Prostate gland (tissue), 2 donors: ENCODE measurements around the gene PILRB. TPM values are rescaled to one million over a fixed set of nuclear protein-coding genes. Genes with fewer than 3 reads are reported as not detected.
"Not testable (repeated sequence)": the region's sequence is repeated elsewhere in the genome, so short reads cannot be mapped to it uniquely, and the experiment has no call there.

ENCODE experiments used
- DNase-seq: peaks from one replicate; pipeline ENCODE4 v3.0.0-alpha.2; 2019; ENCODE audit warnings: low spot score
- H3K27ac ChIP-seq, 2 donors: fragments of 200-600 bp; sonication (generic); 2 replicates each; pipeline ENCODE4 v1.5.1; 2017 to 2019
- H3K27me3 ChIP-seq: fragments of 200-600 bp; sonication (generic); replicated peaks from 2 replicates; pipeline ENCODE4 v1.5.1; 2019; ENCODE audit not compliant: insufficient read depth
- H3K36me3 ChIP-seq, 2 donors: fragments of 200-600 bp; sonication (generic); 1 replicate in 1 of 2; 2 replicates in 1 of 2; pipeline versions ENCODE4 v1.5.1 to v1.8.1; 2017 to 2019
- H3K4me1 ChIP-seq: fragments of 200-600 bp; sonication (generic); replicated peaks from 2 replicates; pipeline ENCODE4 v1.5.1; 2019
- H3K4me3 ChIP-seq, 2 donors: fragments of 200-600 bp; sonication (generic); 2 replicates each; pipeline ENCODE4 v1.5.1; 2017 to 2019
- H3K9me3 ChIP-seq: fragments of 200-600 bp; sonication (generic); 2 replicates; pipeline ENCODE4 v1.5.1; 2017
- POLR2A ChIP-seq: fragments of 450-650 bp; IDR thresholded peaks from one replicate; pipeline ENCODE4 v1.6.1; 2016; ENCODE audit warnings: antibody characterized with exemption, mild to moderate bottlenecking
- POLR2AphosphoS5 ChIP-seq: sonication (generic); formaldehyde crosslinking; IDR thresholded peaks from one replicate; pipeline ENCODE4 v1.6.1; 2017; ENCODE audit warnings: antibody characterized with exemption
- WGBS: methylation state at CpG from one replicate; pipeline ENCODE4 v1.1.5; 2018; 5-methylcytosine and 5-hydroxymethylcytosine counted together
- intact Hi-C: fragments of 100-400 bp; cut with DNase I; formaldehyde crosslinking; loops from one replicate; pipeline ENCODE4 v1.14.2; 2022
- total RNA-seq, 2 donors: library from RNA; depleted of rRNA; stranded (reverse); fragments of >200 nt; gene quantifications; one replicate each; pipeline ENCODE4 v1.1.0, GENCODE V29; 2016
- TF ChIP-seq, protein P1 (sequence below), 4 experiments: fragments of 200-600 bp in 2 of 4; fragments of 450-650 bp in 2 of 4; sonication (generic) in 2 of 4; IDR thresholded peaks; 1 replicate in 3 of 4; 2 replicates in 1 of 4; pipeline ENCODE4 v1.5.1; 2016 to 2019; ENCODE audit warnings: antibody characterized with exemption in 4 of 4, mild to moderate bottlenecking in 2 of 4, moderate library complexity in 2 of 4

Gene PILRB
- total RNA-seq, 2 donors from 2014 or later, result 72.4 to 120 TPM

DNA sequence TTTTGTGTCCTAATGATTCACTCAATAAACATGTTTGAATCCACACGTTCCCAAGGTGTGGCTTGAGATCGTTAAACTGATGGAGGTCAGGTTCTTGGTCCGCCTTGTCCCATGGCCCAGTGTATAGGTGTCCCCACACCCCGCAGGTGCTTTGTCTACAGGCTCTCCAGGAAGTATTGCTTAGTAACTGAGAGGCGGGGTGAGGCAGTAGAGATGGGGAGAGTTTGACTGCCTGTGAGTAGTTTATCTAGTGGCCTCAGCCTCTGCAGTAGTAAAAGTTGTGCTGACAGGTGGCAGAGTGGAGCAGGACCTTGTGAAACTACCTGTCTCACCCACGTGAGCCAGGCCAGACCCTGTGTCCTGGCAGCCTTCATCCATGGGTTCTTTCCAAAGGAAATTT is 16.6 kb upstream of the PILRB start:
- H3K27me3 ChIP-seq, H3K27ac ChIP-seq, H3K4me1 ChIP-seq, H3K4me3 ChIP-seq, H3K36me3 ChIP-seq, H3K9me3 ChIP-seq: not testable (repeated sequence)
- peak; percentile 23 for TF ChIP-seq POLR2AphosphoS5
- 63% methylated on average over 6 of the region's 6 CpGs for WGBS
- intact Hi-C loops, result loop anchor here (10.0 kb wide), 1 partner anchor 216 kb away; the partner anchor contains the start of gene MBLAC1
- peak; percentile 38 for DNase-seq

DNA sequence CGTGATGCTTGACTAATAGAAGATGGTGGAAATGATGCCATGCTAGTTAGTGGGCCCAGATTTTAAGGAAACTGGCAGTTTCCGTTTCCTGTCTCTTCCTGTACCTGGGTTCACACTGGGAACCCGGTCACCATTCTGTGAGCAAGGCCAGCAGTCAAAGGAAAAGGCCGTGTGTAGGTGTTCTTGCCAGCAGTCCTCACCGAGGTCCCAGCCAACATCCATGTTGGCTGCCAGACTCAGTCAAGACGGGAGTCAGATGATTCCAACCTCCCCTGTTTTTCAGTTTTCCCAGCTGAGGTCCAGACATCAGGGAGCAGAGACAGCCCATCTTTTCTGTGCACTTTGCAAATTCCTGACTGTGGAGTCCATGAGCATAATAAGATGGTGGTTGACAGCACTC is 15.2 kb upstream of the PILRB start:
- no peak for DNase-seq
- Histone ChIP-seq H3K36me3 (peaks cover 0 to 7% of the 10 kb centered on the region in 2 donors), H3K4me1 (peaks cover 3% of the 10 kb centered on the region), H3K4me3 (no peak overlapping the region), H3K27ac (no peak overlapping the region), H3K27me3 (no peaks in the 10 kb centered on the region), H3K9me3 (no peaks in the 10 kb centered on the region)
- 68% methylated on average over 6 of the region's 6 CpGs for WGBS
- TF ChIP-seq POLR2AphosphoS5, result no peak
- TF ChIP-seq POLR2A, result no peak
- TF ChIP-seq, protein P1, sequence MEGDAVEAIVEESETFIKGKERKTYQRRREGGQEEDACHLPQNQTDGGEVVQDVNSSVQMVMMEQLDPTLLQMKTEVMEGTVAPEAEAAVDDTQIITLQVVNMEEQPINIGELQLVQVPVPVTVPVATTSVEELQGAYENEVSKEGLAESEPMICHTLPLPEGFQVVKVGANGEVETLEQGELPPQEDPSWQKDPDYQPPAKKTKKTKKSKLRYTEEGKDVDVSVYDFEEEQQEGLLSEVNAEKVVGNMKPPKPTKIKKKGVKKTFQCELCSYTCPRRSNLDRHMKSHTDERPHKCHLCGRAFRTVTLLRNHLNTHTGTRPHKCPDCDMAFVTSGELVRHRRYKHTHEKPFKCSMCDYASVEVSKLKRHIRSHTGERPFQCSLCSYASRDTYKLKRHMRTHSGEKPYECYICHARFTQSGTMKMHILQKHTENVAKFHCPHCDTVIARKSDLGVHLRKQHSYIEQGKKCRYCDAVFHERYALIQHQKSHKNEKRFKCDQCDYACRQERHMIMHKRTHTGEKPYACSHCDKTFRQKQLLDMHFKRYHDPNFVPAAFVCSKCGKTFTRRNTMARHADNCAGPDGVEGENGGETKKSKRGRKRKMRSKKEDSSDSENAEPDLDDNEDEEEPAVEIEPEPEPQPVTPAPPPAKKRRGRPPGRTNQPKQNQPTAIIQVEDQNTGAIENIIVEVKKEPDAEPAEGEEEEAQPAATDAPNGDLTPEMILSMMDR (IDR thresholded peaks at IDR 0.05), result no peak
- intact Hi-C loops, result loop anchor here (10.0 kb wide), 1 partner anchor 218 kb away; the partner anchor contains the start of gene MBLAC1

DNA sequence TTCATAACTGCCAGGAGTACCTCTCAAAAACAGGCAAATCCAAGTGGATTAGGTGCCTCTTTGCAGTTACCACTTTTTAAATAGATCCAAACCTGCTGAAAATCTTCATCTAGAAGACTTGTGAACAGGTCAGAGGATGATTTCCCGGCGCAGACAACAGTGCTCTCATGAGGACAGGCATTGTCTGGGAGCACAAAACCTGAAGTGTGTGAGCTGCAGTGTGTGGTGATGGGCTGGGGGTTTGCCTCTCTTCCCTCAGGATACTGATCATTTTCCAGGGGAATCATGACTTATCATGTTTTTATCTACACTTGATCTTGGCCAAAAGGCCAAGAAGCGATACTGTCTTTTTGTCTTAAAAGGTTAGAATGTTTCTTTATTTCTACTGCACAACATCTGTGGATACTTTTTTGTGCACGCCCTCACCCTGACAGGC is 13.8 kb upstream of the PILRB start:
- not testable (repeated sequence) for H3K4me3 ChIP-seq, H3K27me3 ChIP-seq, H3K27ac ChIP-seq, H3K9me3 ChIP-seq, DNase-seq, H3K4me1 ChIP-seq, H3K36me3 ChIP-seq
- intact Hi-C loops, result loop anchor here (10.0 kb wide), 1 partner anchor 219 kb away; the partner anchor contains the start of gene MBLAC1
- 82% methylated on average over 3 of the region's 4 CpGs for WGBS

DNA sequence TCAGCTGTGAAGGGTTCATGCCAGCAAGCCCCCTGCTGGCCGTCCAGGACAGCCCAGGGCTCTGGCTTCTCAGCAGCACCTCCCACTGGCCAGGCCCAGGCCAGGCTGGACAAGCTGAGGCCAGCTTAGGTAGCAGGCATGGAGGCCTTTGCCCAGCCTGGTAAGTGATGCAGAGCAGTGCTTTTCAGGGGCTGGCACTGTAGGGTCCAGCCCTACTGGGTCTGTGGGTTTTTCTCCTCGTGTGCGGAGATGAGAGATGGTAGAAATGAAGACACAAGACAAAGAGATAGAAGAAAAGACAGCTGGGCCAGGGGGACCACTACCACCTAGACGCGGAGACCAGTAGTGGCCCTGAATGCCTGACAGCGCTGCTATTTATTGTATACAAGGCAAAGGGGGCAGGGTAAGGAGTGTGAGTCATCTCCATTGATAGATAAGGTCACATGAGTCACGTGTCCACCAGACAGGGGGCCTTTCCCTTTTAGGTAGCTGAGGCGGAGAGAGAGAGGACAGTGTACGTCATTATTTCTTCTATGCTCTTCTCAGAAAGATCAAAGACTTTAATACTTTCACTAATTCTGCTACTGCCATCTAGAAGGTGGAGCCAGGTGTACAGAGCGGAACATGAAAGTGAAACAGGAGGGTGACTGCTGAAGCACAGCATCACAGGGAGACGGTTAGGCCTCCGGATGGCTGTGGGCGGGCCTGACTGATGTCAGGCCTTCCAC is 13.2 kb upstream of the PILRB start:
- not testable (repeated sequence) for H3K4me3 ChIP-seq, H3K4me1 ChIP-seq, H3K36me3 ChIP-seq, H3K27me3 ChIP-seq, H3K9me3 ChIP-seq, DNase-seq
- peak overlapping the region; percentile 10 to 19 for H3K27ac ChIP-seq
- intact Hi-C loops, result loop anchor here (10.0 kb wide), 1 partner anchor 220 kb away; the partner anchor contains the start of gene MBLAC1
- 78% methylated on average over 9 of the region's 13 CpGs for WGBS

DNA sequence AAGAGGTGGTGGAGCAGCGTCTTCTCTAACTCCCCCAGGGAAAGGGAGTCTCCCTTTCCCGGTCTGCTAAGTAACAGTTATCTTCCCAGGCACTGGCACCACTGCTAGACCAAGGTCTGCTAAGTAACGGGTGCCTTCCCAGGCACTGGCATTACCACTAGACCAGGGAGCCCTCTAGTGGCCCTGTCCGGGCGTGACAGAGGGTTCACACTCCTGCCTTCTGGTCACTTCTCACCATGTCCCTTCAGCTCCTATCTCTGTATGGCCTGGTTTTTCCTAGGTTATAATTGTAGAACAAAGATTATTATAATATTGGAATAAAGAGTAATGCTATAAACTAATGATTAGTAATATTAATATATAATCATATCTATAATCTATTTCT is 12.6 kb upstream of the PILRB start:
- WGBS, result 0% methylated on average over 3 of the region's 5 CpGs
- H3K4me1 ChIP-seq, H3K36me3 ChIP-seq, H3K27ac ChIP-seq, H3K27me3 ChIP-seq, H3K9me3 ChIP-seq, H3K4me3 ChIP-seq: not testable (repeated sequence)
- peak; percentile 57 for DNase-seq
- intact Hi-C loops, result loop anchor here (10.0 kb wide), 1 partner anchor 220 kb away; the partner anchor contains the start of gene MBLAC1
- TF ChIP-seq, protein P1 (IDR thresholded peaks at IDR 0.05), result peak in 2 of 4 experiments; percentile 45

DNA sequence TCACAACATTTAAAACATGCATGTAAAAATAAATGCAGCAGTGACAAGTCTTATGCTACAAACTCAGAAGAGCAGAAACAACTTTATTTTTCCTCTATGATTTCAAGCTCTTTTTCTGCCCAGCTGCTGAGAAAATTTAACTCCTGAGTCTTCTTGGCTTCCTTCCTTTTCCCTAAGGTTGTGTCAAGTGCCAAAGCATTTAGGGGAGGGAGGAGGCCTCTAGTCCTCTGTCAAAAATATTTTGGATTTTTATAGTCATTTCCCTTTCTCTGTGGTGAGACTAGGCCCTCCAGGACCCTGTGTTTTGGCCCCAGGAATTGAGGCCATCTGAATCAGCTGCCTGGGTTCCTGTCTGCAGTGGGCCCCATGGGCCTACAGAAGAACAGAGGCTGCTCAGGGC is 11.0 kb upstream of the PILRB start:
- TF ChIP-seq POLR2AphosphoS5, result no peak
- no peak for TF ChIP-seq POLR2A
- TF ChIP-seq, protein P1 (IDR thresholded peaks at IDR 0.05), result no peak
- peaks cover 0 to 7% of the 10 kb centered on the region in 2 donors for H3K36me3 ChIP-seq
- no peak overlapping the region for H3K4me3 ChIP-seq
- intact Hi-C loops, result loop anchor here (10.0 kb wide), 1 partner anchor 222 kb away; the partner anchor contains the start of gene MBLAC1
- H3K9me3 ChIP-seq, result no peaks in the 10 kb centered on the region
- DNase-seq, result no peak
- peaks cover 7% of the 10 kb centered on the region for H3K4me1 ChIP-seq
- no peaks in the 10 kb centered on the region for H3K27me3 ChIP-seq
- peak overlapping the region in 1 of 2 donors; percentile 22 for H3K27ac ChIP-seq
